Heart left ventricle (tissue), 16 donors: ENCODE measurements around the gene GLIS2. TPM values are rescaled to one million over a fixed set of nuclear protein-coding genes. Genes with fewer than 3 reads are reported as not detected.
A peak's percentile ranks its signal among the peaks of the same experiment; 100 is the strongest.

ENCODE experiments used
- ATAC-seq, 4 donors: fragments of 200-7000 bp; cut with Tn5 transposase; one replicate each; pipeline ENCODE4 v1.9.1; 2020 to 2022; ENCODE audit warnings: moderate library complexity in 4 of 4, mild to moderate bottlenecking in 3 of 4, moderate number of reproducible peaks in 1 of 4
- DNase-seq, 5 donors: peaks; one replicate each; pipeline ENCODE4 v3.0.0-alpha.2; 2020
- H3K27ac ChIP-seq, 12 donors: fragments of 200-600 bp; sonication (generic) in 4 of 12; one replicate each; pipeline versions ENCODE4 v1.5.0 to v1.8.0; 2016 to 2022; ENCODE audit warnings: mild to moderate bottlenecking in 2 of 12
- H3K27me3 ChIP-seq, 9 donors: fragments of 200-600 bp; sonication (generic) in 2 of 9; one replicate each; pipeline versions ENCODE4 v1.5.1 to v1.8.0; 2016 to 2022; ENCODE audit warnings: mild to moderate bottlenecking in 3 of 9
- H3K36me3 ChIP-seq, 9 donors: fragments of 200-600 bp; sonication (generic) in 2 of 9; one replicate each; pipeline versions ENCODE4 v1.5.0 to v1.8.0; 2018 to 2022; ENCODE audit warnings: mild to moderate bottlenecking in 2 of 9
- H3K4me1 ChIP-seq, 12 donors: fragments of 200-600 bp; sonication (generic) in 4 of 12; one replicate each; pipeline versions ENCODE4 v1.5.0 to v1.8.0; 2016 to 2022; ENCODE audit warnings: mild to moderate bottlenecking in 3 of 12
- H3K4me3 ChIP-seq, 12 donors: fragments of 200-600 bp; sonication (generic) in 4 of 12; one replicate each; pipeline versions ENCODE4 v1.5.0 to v1.8.0; 2017 to 2022; ENCODE audit warnings: mild to moderate bottlenecking in 9 of 12, moderate library complexity in 4 of 12
- H3K9me3 ChIP-seq, 12 donors: fragments of 200-600 bp; sonication (generic) in 4 of 12; one replicate each; pipeline versions ENCODE4 v1.5.0 to v1.8.0; 2016 to 2022; ENCODE audit warnings: mild to moderate bottlenecking in 1 of 12
- POLR2A ChIP-seq, 2 donors: fragments of 450-650 bp; IDR thresholded peaks; one replicate each; pipeline ENCODE4 v1.6.1; 2017; ENCODE audit warnings: antibody characterized with exemption in 2 of 2, mild to moderate bottlenecking in 2 of 2, moderate library complexity in 2 of 2
- WGBS, 4 donors: extraction: QIAGEN DNeasy Blood & Tissue Kit in 2 of 4; methylation state at CpG; one replicate each; pipeline versions ENCODE4 v1.1.5 to v1.1.7; 2013 to 2018; 5-methylcytosine and 5-hydroxymethylcytosine counted together
- intact Hi-C, 10 donors: fragments of 100-400 bp; cut with DNase I; formaldehyde crosslinking; loops; one replicate each; pipeline versions ENCODE4 v1.11.1 to v1.14.2; 2022
- polyA plus RNA-seq, 2 donors: library from polyadenylated mRNA; stranded (reverse); fragments of 200-250 nt; gene quantifications; one replicate each; pipeline ENCODE4 v1.2.3, GENCODE V29; 2013
- total RNA-seq, 9 donors: library from RNA; depleted of rRNA in 2 of 9; stranded (reverse); fragments of >200 nt in 2 of 9; fragmentation: NEBNext Ultra II Directional in 3 of 9; extraction: Animal tissue kit (Norgen Biotek cat#: 25700) in 3 of 9; gene quantifications; one replicate each; pipeline versions ENCODE4 v1.1.0 to v1.2.4, GENCODE V29; 2016 to 2023
- TF ChIP-seq, protein P1 (sequence below), 12 donors: fragments of 200-600 bp; sonication (generic) in 4 of 12; IDR thresholded peaks; one replicate each; pipeline versions ENCODE4 v1.5.0 to v1.8.0; 2018 to 2022; ENCODE audit warnings: antibody characterized with exemption in 12 of 12, mild to moderate bottlenecking in 5 of 12
- donor health status: ischemic (EF 13 %, LVEDD 7.1; RV severe dilation, severe dysfunction).
- donor health status: healthy with polysubstance abuse.
- donor health status: DM: no; HTN: yes; CAD: no.
- donor health status: DM: no; HTN: no; CAD: no.
- donor health status: ischemic (EF 25% LVEDD 6.9; RV normal size, moderate dysfunction).
- donor health status: ischemic (EF 25% LVEDD 5.7; RV mildly dilated, moderate dysfunction).
- donor health status: healthy.
- donor health status: DM: yes; HTN: yes; CAD: no.
- donor health status: ischemic (EF 35%, LVEDD 5.7; RV mildly dilated, moderate dysfunction).
- donor health status: nonischemic (EF 11% LVEDD 7.7; RV severe dilation, severe dysfunction).
- donor health status: DM: yes; HTN: yes; CAD: no.
- donor health status: PGD.
- donor health status: ischemic (EF 29% LVEDD 5.4; RV normal size, mild dysfunction).
- donor health status: nonischemic (EF 23%, LVEDD 6.1; RV moderate dilation, normal function).

Gene GLIS2
- total and polyA plus RNA-seq, 11 donors, result 7.6 to 23.4 (median 12.7) TPM

DNA sequence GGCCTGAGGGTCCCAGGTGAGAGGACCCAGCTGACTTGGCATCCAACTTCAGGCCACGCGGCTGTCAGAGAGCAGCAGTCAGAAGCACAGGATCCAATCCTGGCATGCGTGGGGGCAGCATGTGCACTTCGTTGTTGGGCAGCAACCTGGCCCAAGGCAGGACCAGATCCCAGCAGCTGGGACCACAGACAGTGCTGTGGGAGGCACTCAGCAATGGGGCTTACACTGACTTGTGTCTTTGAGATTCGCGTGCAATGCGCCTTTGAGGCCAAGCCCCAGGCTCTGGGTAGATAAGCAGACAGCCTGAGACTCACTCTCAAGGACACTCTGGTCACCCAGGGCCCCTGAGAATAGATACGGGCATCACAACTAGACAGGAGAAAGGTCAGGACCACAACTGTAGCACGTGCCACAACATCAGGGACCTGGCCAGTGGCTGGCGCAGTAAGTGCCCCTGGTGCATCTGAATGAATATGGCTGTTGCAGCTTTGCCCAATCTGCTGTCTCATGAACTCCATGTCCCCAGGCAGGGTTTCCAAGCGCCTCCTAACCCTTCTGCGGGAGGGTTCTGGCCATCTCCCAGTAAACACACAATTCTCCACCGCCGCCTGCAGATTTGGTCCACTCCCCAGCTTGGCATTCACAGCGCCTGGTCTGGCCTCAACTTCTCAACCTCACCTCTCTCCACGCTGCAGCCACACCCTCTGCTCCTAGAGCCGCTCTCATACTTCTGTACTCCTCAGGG is 32.1 kb downstream of the GLIS2 start:
- Histone ChIP-seq H3K27me3 (no peaks in the 10 kb centered on the region), H3K27ac (peak overlapping the region in 5 of 12 donors; percentile 9 to 42 (median 25)), H3K36me3 (no peaks in the 10 kb centered on the region), H3K4me1 (peaks cover 0 to 52% (median 30%) of the 10 kb centered on the region in 12 donors), H3K4me3 (no peak overlapping the region), H3K9me3 (no peaks in the 10 kb centered on the region)
- DNase-seq (no peak), ATAC-seq (peak in 2 of 4 donors; percentile 6 to 12)
- WGBS, 4 donors, result 64 to 70% (median 66%) methylated on average over 12 to 17 of the region's 17 CpGs
- TF ChIP-seq, protein P1, sequence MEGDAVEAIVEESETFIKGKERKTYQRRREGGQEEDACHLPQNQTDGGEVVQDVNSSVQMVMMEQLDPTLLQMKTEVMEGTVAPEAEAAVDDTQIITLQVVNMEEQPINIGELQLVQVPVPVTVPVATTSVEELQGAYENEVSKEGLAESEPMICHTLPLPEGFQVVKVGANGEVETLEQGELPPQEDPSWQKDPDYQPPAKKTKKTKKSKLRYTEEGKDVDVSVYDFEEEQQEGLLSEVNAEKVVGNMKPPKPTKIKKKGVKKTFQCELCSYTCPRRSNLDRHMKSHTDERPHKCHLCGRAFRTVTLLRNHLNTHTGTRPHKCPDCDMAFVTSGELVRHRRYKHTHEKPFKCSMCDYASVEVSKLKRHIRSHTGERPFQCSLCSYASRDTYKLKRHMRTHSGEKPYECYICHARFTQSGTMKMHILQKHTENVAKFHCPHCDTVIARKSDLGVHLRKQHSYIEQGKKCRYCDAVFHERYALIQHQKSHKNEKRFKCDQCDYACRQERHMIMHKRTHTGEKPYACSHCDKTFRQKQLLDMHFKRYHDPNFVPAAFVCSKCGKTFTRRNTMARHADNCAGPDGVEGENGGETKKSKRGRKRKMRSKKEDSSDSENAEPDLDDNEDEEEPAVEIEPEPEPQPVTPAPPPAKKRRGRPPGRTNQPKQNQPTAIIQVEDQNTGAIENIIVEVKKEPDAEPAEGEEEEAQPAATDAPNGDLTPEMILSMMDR (IDR thresholded peaks at IDR 0.05), result no peak
- no peak for TF ChIP-seq POLR2A (IDR thresholded peaks at IDR 0.05)
- intact Hi-C loops, result no loop called here

DNA sequence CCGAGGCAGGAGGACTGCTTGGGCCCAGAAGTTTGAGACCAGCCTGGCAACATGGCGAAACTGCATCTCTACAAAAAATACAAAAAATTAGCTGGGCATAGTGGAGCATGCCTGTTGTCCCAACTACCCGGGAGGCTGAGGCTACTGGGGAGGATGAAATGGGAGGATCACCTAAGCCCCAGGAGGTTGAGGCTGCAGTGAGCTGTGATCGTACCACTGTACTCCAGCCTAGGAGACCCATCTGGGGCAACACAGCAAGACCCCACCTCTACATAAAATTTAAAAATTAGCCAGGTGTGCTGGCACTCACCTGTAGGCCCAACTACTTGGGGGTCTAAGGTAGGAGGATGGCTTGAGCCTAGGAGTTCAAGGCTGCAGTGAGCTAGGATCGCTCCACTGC is 33.5 kb downstream of the GLIS2 start:
- no peaks in the 10 kb centered on the region for H3K27me3 ChIP-seq
- H3K36me3 ChIP-seq, result peaks cover 0 to 5% (median 0%) of the 10 kb centered on the region in 9 donors
- 91 to 96% (median 94%) methylated on average over 5 of the region's 5 CpGs for WGBS, 4 donors
- DNase-seq (no peak), ATAC-seq (no peak)
- no peak overlapping the region for H3K27ac ChIP-seq
- H3K4me1 ChIP-seq, result peaks cover 0 to 43% (median 22%) of the 10 kb centered on the region in 12 donors
- no peaks in the 10 kb centered on the region for H3K9me3 ChIP-seq
- intact Hi-C loops, result no loop called here
- TF ChIP-seq POLR2A (IDR thresholded peaks at IDR 0.05), result no peak
- TF ChIP-seq, protein P1 (IDR thresholded peaks at IDR 0.05), result no peak
- H3K4me3 ChIP-seq, result no peak overlapping the region

DNA sequence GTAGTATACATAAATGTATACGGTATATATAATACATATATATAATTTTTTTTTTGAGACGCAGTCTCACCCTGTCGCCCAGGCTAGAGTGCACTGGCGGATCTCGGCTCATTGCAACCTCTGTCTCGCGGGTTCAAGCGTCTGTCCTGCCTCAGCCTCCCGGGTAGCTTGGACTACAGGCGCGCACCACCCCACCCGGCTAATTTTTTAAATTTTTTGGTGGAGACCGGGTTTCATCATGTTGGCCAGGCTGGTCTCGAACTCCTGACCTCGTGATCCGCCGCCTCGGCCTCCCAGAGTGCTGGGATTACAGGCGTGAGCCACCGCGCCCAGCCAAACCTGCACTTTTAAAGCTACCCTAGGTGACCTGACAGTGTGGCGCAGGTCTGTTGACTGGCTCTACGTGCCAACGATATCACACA is 34.5 kb downstream of the GLIS2 start:
- ATAC-seq, result no peak
- H3K4me3 ChIP-seq, result peak overlapping the region; percentile 60 to 100 (median 82)
- WGBS, 4 donors, result 33 to 59% (median 38%) methylated on average over 15 to 24 of the region's 24 CpGs
- H3K27me3 ChIP-seq, result no peaks in the 10 kb centered on the region
- intact Hi-C loops, result no loop called here
- H3K36me3 ChIP-seq, result peaks cover 0 to 14% (median 0%) of the 10 kb centered on the region in 9 donors
- H3K27ac ChIP-seq, result peak overlapping the region in 11 of 12 donors; percentile 67 to 90 (median 86)
- H3K4me1 ChIP-seq, result peaks cover 0 to 43% (median 22%) of the 10 kb centered on the region in 12 donors
- no peak for DNase-seq
- no peaks in the 10 kb centered on the region for H3K9me3 ChIP-seq
- no peak for TF ChIP-seq POLR2A (IDR thresholded peaks at IDR 0.05)
- TF ChIP-seq, protein P1 (IDR thresholded peaks at IDR 0.05), result no peak

DNA sequence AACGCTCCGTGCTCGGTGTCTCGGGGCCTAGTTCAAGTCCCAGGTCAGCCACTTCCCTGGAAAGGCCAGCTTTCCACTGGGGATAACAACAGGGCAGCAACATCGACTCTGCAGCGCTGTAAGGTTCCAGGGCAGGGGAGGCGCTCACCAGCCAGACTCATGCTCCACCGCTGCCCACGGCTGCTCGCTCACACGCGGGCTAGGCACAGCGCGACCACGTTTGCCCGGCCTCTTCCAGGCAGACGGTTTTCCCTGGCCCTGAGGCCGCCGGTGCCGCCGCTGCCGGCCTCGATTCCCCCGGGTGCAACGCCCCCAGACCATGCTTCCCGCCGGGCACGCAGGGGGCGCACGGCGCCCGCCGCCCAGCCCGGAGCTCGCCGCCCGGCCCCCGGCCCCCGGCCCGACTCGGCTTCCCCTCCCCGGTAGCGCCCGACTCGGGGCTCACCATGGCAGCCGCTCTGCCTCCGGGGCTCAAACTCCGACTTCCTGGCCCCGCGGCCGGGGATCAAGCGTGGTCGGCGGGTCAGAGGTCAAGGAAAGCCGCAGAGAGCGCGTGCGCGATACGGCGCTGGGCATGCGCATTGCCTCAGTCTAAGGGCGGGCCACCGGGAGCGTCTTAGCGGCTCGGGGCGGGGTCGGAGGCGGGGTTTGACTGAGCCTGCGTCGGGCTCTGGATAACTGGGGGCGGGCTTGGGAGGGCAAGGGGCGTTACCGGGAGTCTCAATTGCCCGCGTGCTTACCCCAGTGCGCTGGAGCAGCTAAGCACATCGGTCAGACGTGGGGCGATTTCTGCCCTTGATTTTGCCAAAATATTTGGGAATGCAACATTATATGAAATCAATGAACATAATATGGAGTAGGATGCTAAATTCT is 35.2 kb downstream of the GLIS2 start, which contains the start of gene PAM16:
PAM16 (minus strand) TSS at position 535 of the 873 bp plus-strand sequence; CDS start at position 448, 87 bp downstream.
- peak within 1 kb of the TSS; percentile 34 to 90 (median 86) for H3K27ac ChIP-seq
- H3K36me3 ChIP-seq, result peaks cover 0 to 18% (median 0%) of the 10 kb centered on the region in 9 donors
- TF ChIP-seq, protein P1 (IDR thresholded peaks at IDR 0.05), result peak in 5 of 12 donors; percentile 3 to 24 (median 17)
- TF ChIP-seq POLR2A (IDR thresholded peaks at IDR 0.05), result peak in 1 of 2 donors; percentile 73
- no peaks in the 10 kb centered on the region for H3K9me3 ChIP-seq
- ATAC-seq (peak; percentile 93 to 98 (median 94)), DNase-seq (peak; percentile 97 to 99 (median 98))
- peaks cover 0 to 41% (median 22%) of the 10 kb centered on the region in 12 donors for H3K4me1 ChIP-seq
- peak within 1 kb of the TSS; percentile 60 to 100 (median 82) for H3K4me3 ChIP-seq
- intact Hi-C loops, result no loop called here
- no peaks in the 10 kb centered on the region for H3K27me3 ChIP-seq
- 0 to 1% (median 1%) methylated on average over 10 to 81 of the region's 81 CpGs for WGBS, 4 donors
